ENCODE results near the gene SDR42E1. TPM values are rescaled to one million over a fixed set of nuclear protein-coding genes. Genes with fewer than 3 reads are reported as not detected.

Gene SDR42E1
- total RNA-seq, 2 experiments from 2014 or later = 10.2 to 11.5 TPM

DNA sequence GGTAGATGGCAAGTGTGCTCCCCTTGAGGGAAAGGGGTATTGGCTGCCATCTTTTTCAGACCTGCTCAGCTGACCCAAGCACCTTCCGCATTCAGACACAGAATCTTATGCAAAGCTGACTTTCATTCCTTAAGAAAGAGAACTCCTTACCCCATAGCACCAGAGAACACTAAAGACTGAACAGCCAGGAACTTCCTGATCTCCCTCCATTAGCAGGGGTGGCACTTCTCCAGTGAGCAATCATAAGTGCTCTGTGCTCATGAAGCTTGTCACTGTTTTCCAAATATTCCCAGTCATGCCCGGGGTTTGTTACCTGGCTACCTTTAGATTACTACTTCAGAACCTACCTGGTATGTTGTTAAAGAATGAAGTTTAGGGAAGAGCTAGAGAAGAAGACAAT, 35.7 kb upstream of the SDR42E1 start:
- ChIA-PET POLR2A (no interaction called here), CTCF (interaction anchor here (0.6 kb wide), 1 partner anchor 1288 kb away, joined by 3 read pairs; no protein-coding TSS in a partner anchor)
- no peaks in the 10 kb centered on the region for H3K9me3 Mint-ChIP-seq
- H3K4me1 Mint-ChIP-seq = no peaks in the 10 kb centered on the region
- H3K27me3 Mint-ChIP-seq = peaks cover 18% of the 10 kb centered on the region
- H3K36me3 Mint-ChIP-seq (ENCODE audit: low read depth) = no peaks in the 10 kb centered on the region
- DNase-seq = no peak
- H3K4me3 Mint-ChIP-seq = no peak overlapping the region
- no peak overlapping the region for H3K27ac Mint-ChIP-seq

- POLR2A ChIA-PET = no interaction called here
- peaks cover 18% of the 10 kb centered on the region for H3K27me3 Mint-ChIP-seq
- H3K27ac Mint-ChIP-seq = no peak overlapping the region
- DNase-seq = no peak
- CTCF ChIA-PET = interaction anchor here (0.6 kb wide), 1 partner anchor 1288 kb away, joined by 3 read pairs; no protein-coding TSS in a partner anchor
- H3K4me3 Mint-ChIP-seq = no peak overlapping the region
- H3K4me1 Mint-ChIP-seq = no peaks in the 10 kb centered on the region
- H3K9me3 Mint-ChIP-seq = no peaks in the 10 kb centered on the region
- H3K36me3 Mint-ChIP-seq (ENCODE audit: low read depth) = no peaks in the 10 kb centered on the region
Measured at GRCh38 chr16:82046541-82046940, 35.3 kb upstream of the SDR42E1 start.

DNA sequence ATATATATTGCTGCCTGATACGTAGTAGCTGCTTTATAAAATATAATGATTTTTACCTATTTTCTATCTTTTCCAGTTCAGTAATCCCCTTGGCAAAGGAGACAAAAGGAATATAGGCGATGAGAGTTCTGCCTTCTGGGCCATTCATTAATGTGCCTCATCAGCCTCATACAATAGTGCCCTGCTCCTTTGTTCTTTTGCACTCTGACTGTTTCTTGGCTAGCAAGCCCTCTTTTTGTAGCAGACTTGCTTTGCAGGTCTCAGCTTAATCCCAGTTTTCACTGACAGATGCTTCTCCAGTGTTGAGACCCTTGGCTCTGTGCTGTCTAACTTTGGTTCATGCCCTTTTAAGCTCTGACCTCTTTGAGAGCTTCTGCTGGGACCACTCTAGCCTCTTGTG, 34.2 kb upstream of the SDR42E1 start:
- Mint-ChIP-seq H3K36me3 (ENCODE audit: low read depth) (no peaks in the 10 kb centered on the region), H3K27me3 (peaks cover 14% of the 10 kb centered on the region), H3K4me3 (no peak overlapping the region), H3K4me1 (no peaks in the 10 kb centered on the region), H3K27ac (no peak overlapping the region), H3K9me3 (no peaks in the 10 kb centered on the region)
- CTCF ChIA-PET = interaction anchor here (1.0 kb wide), 1 partner anchor 15 kb away, joined by 6 read pairs; no protein-coding TSS in a partner anchor
- no peak for DNase-seq
- POLR2A ChIA-PET = no interaction called here

GRCh38 chr16:82044585-82044911, 33.3 kb upstream of the SDR42E1 start:
- ChIA-PET CTCF (no interaction called here), POLR2A (no interaction called here)
- Mint-ChIP-seq H3K36me3 (ENCODE audit: low read depth) (no peaks in the 10 kb centered on the region), H3K4me3 (no peak overlapping the region), H3K9me3 (no peaks in the 10 kb centered on the region), H3K27me3 (peaks cover 12% of the 10 kb centered on the region), H3K27ac (no peak overlapping the region), H3K4me1 (no peaks in the 10 kb centered on the region)
- DNase-seq = no peak

GRCh38 chr16:82043680-82044584, 32.7 kb upstream of the SDR42E1 start:
- Mint-ChIP-seq H3K4me3 (no peak overlapping the region), H3K9me3 (no peaks in the 10 kb centered on the region), H3K27ac (no peak overlapping the region), H3K4me1 (no peaks in the 10 kb centered on the region), H3K27me3 (peaks cover 12% of the 10 kb centered on the region), H3K36me3 (ENCODE audit: low read depth) (no peaks in the 10 kb centered on the region)
- DNase-seq = no peak
- ChIA-PET CTCF (no interaction called here), POLR2A (no interaction called here)

GRCh38 chr16:82042846-82043245, 31.6 kb upstream of the SDR42E1 start:
- POLR2A ChIA-PET = no interaction called here
- Mint-ChIP-seq H3K27me3 (peaks cover 12% of the 10 kb centered on the region), H3K4me1 (no peaks in the 10 kb centered on the region), H3K36me3 (ENCODE audit: low read depth) (no peaks in the 10 kb centered on the region), H3K9me3 (no peaks in the 10 kb centered on the region), H3K4me3 (no peak overlapping the region), H3K27ac (no peak overlapping the region)
- CTCF ChIA-PET = no interaction called here
- no peak for DNase-seq

DNA sequence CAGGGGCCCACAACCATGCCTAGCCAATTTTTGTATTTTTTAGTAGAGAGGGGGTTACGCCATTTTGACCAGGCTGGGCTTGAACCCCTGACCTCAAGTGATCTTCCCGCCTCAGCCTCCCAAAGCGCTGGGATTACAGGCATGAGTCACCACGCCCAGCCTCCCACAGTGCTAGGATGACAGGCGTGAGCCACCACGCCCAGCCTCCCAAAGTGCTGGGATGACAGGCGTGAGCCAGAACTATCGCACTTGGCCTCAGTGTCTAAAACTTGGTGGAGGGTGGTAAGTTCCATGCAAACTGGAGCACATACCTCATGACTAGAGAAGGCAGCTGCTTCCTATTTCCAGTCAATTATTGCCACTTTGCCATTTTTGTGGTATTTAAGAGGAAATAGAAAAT, 30.9 kb upstream of the SDR42E1 start:
- Mint-ChIP-seq H3K27me3 (peaks cover 8% of the 10 kb centered on the region), H3K9me3 (no peaks in the 10 kb centered on the region), H3K36me3 (ENCODE audit: low read depth) (no peaks in the 10 kb centered on the region), H3K4me3 (no peak overlapping the region), H3K27ac (no peak overlapping the region), H3K4me1 (no peaks in the 10 kb centered on the region)
- ChIA-PET POLR2A (no interaction called here), CTCF (no interaction called here)
- DNase-seq = no peak

- peaks cover 8% of the 10 kb centered on the region for H3K27me3 Mint-ChIP-seq
- no peak for DNase-seq
- H3K4me3 Mint-ChIP-seq = no peak overlapping the region
- no peaks in the 10 kb centered on the region for H3K9me3 Mint-ChIP-seq
- POLR2A ChIA-PET = no interaction called here
- no peaks in the 10 kb centered on the region for H3K4me1 Mint-ChIP-seq
- H3K36me3 Mint-ChIP-seq (ENCODE audit: low read depth) = no peaks in the 10 kb centered on the region
- H3K27ac Mint-ChIP-seq = no peak overlapping the region
- CTCF ChIA-PET = no interaction called here
Measured at GRCh38 chr16:82041542-82041941, 30.3 kb upstream of the SDR42E1 start.

- Mint-ChIP-seq H3K4me1 (no peaks in the 10 kb centered on the region), H3K27me3 (peaks cover 8% of the 10 kb centered on the region), H3K4me3 (no peak overlapping the region), H3K36me3 (ENCODE audit: low read depth) (no peaks in the 10 kb centered on the region), H3K9me3 (no peaks in the 10 kb centered on the region), H3K27ac (no peak overlapping the region)
- DNase-seq = no peak
- CTCF ChIA-PET = no interaction called here
- POLR2A ChIA-PET = no interaction called here
Measured at GRCh38 chr16:82040296-82040695, 29.0 kb upstream of the SDR42E1 start.

- no peak overlapping the region for H3K4me3 Mint-ChIP-seq
- no peaks in the 10 kb centered on the region for H3K9me3 Mint-ChIP-seq
- ChIA-PET CTCF (no interaction called here), POLR2A (no interaction called here)
- no peaks in the 10 kb centered on the region for H3K36me3 Mint-ChIP-seq (ENCODE audit: low read depth)
- H3K27ac Mint-ChIP-seq = no peak overlapping the region
- H3K4me1 Mint-ChIP-seq = no peaks in the 10 kb centered on the region
- no peak for DNase-seq
- H3K27me3 Mint-ChIP-seq = peaks cover 17% of the 10 kb centered on the region
Measured at GRCh38 chr16:82037666-82038065, 26.4 kb upstream of the SDR42E1 start.

DNA sequence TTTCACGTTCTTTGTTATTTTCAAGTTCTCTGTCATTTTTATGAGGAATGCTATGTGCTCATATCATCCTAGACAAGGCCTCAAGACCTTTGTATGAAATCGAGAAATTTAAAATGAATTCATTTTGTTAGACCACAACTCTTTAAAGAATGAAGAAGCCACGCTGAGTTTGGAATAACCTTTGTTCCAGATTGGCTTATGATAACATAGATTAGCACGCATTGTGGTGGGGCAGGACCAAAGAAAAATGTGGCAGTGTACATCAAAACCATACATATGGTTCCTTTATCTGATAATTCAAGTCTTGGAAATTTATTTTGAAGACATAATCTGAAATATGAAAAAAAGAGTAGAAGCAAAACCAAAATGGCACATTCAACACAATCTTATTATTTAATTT, 26.0 kb upstream of the SDR42E1 start:
- Mint-ChIP-seq H3K9me3 (no peaks in the 10 kb centered on the region), H3K27ac (no peak overlapping the region), H3K27me3 (peaks cover 17% of the 10 kb centered on the region), H3K4me1 (no peaks in the 10 kb centered on the region), H3K36me3 (ENCODE audit: low read depth) (no peaks in the 10 kb centered on the region), H3K4me3 (no peak overlapping the region)
- ChIA-PET CTCF (no interaction called here), POLR2A (no interaction called here)
- no peak for DNase-seq

- no peak within 1 kb of the TSS for H3K4me3 Mint-ChIP-seq
- no peaks in the 10 kb centered on the region for H3K36me3 Mint-ChIP-seq (ENCODE audit: low read depth)
- peaks cover 17% of the 10 kb centered on the region for H3K27me3 Mint-ChIP-seq
- ChIA-PET POLR2A (no interaction called here), CTCF (no interaction called here)
- H3K4me1 Mint-ChIP-seq = no peaks in the 10 kb centered on the region
- H3K9me3 Mint-ChIP-seq = no peaks in the 10 kb centered on the region
- DNase-seq = no peak
- H3K27ac Mint-ChIP-seq = no peak within 1 kb of the TSS
Measured at GRCh38 chr16:82034981-82035612, 23.8 kb upstream of the SDR42E1 start, which contains the start of gene HSD17B2. Gene HSD17B2, plus strand, starts transcription at chr16:82035253. Its CDS starts 172 bp downstream, at chr16:82035425.

DNA sequence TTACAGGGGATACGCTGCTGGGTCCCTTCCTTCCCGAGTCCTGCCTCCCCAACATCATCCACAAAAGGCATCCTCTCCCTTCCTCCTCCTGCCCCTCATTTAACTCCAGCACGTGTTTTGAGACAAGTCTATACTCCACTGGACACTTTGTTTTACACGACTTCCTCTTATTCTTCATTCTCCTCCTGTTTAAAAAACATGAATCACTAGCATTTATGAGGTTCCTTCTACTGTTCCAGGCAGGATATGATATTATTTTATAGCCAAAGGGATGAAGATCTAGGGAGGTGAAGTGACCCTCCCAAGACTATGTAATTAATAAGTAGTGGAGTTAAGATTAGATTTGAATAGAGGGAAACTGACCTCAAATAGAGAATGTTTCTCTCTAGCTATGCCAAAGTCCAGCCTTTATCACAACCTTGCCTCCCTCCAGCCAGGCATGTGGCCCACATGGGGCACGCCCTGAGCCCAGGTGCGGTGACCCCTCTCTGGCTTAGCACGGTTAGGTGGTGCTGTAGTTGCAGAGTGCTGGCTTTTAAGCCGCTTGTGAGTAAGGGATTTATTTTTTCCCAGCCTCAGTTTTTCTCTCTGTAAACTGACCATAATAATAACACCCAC, 22.5 kb upstream of the SDR42E1 start:
- ChIA-PET POLR2A (no interaction called here), CTCF (no interaction called here)
- Mint-ChIP-seq H3K4me1 (no peaks in the 10 kb centered on the region), H3K27ac (no peak overlapping the region), H3K36me3 (ENCODE audit: low read depth) (no peaks in the 10 kb centered on the region), H3K4me3 (no peak overlapping the region), H3K27me3 (peaks cover 12% of the 10 kb centered on the region), H3K9me3 (no peaks in the 10 kb centered on the region)
- DNase-seq = no peak
